Kidney capillary endothelial cell (primary cell): ENCODE measurements around the gene TXNDC15.
"Not testable (repeated sequence)": the region's sequence is repeated elsewhere in the genome, so short reads cannot be mapped to it uniquely, and the experiment has no call there.

Experiments used
- DNase-seq: peaks from one replicate; pipeline ENCODE4 v3.0.0-alpha.2; 2018; ENCODE audit warnings: low spot score

TXNDC15 gene

DNA sequence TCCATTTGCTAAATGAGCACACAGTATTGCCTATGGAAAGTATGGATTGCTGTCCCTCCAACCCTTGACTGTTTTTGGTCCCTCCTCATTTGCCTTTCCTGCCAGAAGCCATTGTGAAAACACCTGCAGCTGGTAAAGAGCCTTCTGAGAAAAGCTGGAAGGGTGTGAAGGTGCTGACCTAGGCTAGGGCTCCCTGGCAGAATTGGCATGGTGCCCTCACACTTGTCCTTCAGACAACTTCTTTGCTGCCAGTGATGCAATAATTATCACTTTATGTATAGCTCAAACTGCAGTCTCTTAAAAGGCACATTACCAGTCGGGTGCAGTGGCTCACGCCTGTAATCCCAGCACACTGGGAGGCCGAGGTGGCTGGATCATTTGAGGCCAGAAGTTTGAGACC lies 4.2 kb downstream of the TXNDC15 start:
- no peak for DNase-seq

DNA sequence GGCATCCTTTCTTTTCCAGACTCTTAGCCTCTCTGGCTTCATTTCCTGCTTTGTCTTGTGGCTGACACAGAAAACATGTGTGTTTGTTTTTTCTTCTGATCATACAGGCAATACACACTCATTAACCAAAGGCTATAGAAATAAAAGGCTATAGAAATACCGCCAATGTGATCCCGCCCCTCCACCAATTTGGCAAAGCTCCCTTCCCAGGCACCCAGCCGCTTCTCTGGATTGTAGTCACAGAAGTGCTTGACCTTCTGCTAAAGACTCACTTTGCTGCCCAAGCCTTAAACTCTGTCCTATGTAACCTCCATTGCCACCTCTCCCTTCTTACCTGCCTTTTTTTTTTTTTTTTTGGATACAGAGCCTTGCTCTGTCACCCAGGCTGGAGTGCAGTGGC lies 5.3 kb downstream of the TXNDC15 start:
- DNase-seq: no peak

DNA sequence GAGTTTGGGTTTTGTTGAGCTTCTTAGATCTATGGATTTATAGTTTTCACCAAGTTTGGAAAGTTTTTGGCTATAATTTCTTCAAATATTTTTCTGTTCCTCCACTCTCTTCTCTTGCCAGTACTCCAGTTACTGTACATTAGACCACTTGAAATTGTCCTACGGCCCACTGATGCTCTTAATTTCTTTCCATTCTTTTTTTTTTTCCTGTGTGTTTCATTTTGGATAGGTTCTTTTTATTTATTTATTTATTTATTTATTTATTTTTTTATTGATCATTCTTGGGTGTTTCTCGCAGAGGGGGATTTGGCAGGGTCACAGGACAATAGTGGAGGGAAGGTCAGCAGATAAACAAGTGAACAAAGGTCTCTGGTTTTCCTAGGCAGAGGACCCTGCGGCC lies 6.8 kb downstream of the TXNDC15 start:
- DNase-seq: not testable (repeated sequence)

DNA sequence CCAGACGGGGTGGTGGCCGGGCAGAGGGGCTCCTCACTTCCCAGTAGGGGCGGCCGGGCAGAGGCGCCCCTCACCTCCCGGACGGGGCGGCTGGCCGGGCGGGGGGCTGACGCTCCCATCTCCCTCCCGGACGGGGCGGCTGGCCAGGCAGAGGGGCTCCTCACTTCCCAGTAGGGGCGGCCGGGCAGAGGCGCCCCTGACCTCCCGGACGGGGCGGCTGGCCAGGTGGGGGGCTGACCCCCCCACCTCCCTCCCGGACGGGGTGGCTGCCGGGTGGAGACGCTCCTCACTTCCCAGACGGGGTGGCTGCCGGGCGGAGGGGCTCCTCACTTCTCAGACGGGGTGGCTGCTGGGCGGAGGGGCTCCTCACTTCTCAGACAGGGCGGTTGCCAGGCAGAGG lies 7.5 kb downstream of the TXNDC15 start:
- not testable (repeated sequence) for DNase-seq

DNA sequence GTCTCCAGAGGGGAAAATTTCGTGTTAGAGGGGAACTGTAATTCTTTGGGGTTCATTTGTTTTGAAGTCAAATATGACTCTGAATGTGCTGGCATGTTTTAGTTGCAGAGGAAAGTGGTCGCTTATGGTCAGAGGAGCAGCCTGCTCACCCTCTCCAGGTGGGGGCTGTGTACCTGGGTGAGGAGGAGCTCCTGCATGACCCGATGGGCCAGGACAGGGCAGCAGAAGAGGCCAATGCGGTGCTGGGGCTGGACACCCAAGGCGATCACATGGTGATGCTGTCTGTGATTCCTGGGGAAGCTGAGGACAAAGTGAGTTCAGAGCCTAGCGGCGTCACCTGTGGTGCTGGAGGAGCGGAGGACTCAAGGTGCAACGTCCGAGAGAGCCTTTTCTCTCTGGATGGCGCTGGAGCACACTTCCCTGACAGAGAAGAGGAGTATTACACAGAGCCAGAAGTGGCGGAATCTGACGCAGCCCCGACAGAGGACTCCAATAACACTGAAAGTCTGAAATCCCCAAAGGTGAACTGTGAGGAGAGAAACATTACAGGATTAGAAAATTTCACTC lies 13.5 kb downstream of the TXNDC15 start:
- DNase-seq: no peak

DNA sequence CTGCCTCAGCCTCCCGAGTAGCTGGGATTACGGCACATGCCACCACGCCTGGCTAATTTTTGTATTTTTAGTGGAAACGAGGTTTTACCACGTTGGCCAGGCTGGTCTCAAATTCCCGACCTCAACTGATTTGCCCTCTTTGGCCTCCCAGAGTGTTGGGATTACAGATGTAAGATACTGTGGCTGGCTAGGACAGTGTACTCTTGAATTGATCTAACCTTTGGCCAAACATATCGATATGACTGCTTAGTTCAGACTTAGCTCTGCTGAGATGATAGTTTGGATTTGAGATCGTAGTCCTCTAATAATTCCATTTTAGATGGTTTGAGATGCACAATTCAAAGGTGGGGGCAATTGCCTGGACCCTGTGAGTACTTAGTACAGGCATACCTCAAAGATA lies 15.2 kb downstream of the TXNDC15 start:
- no peak for DNase-seq

DNA sequence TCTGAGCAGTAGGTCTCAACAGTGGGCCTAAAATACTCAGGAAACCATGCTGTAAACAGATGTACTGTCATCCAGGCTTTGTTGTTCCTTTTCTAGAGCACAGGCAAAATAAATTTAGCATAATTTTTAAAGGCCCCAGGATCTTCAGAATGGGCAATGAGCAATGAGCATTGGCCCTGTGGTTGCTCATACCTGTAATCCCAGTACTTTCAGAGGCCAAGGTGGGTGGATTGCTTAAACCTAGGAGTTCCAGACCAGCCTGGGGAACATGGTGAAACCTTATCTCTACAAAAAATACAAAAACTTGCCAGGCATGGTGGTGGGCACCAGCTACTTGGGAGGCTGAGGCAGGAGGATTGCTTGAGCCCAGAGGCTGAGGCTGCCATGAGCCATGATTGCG lies 17.3 kb downstream of the TXNDC15 start:
- no peak for DNase-seq

DNA sequence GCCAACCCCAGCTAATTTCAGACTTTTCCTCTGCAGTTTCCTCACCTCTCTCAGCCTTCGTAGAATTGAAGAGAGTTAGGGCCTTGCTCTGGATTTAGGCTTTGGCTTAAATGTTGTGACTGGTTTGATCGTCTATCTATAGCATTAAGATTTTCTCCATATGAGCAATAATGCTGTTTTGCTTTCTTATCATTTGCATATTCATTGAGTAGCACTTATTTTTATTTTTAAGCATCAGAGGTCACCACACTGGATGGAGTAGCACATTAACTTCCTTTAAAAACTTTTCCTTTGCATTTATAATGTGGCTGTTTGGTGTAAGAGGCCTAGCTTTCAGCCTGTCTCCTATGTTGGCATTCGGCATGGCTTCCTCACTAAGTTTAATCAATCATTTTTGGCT lies 18.1 kb downstream of the TXNDC15 start:
- DNase-seq: no peak

DNA sequence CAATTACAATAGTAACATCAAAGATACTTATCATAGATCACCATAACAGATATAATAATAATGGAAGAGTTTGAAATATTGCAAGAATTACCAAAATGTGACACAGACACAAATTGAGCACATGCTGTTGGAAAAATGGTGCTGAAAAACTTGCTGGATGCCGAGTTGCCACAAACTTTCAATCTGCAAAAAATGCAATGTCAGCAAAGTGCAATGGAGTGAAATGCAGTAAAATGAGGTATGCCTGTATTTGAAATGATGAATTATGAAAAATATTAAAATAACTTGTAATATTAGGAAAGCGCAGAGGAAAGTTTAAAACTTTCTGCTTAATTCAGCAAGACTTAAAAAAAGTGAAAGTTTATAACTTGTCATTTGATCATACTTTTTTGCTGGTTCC lies 18.8 kb downstream of the TXNDC15 start:
- DNase-seq: no peak

DNA sequence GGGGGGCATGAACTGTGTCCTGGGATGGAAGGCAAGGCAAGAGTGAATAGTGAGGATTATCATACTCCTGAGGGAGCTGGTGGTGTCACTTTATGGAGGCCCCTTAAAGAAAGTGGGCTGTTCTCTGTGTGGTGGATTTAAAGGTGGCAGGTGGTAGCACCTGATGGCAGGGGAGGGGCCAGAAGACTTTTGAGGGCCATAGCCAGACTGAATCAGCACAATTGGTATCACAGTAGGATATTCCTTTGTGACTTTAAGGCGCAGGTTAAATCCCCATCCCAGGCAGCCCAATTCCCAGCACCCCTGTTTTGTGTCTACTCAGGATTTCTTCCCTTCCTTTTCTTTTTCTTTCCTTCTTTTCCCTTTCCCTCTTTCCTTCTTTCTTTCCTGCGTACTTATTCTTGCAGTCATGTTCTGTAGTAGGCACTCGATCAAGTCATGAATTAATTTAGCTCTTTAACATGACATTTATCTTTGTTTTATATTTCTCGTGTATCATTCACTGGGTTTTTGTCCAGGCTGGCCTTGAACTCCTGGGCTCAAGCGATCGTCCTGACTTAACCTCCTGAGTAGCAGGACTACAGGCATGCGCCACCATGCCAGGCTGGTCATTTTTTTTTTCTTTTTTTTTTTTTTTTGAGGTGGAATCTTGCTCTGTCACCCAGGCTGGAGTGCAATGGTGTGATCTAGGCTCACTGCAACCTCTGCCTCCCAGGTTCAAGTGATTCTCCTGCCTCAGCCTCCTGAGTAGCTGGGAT lies 19.8 kb downstream of the TXNDC15 start:
- DNase-seq: no peak

DNA sequence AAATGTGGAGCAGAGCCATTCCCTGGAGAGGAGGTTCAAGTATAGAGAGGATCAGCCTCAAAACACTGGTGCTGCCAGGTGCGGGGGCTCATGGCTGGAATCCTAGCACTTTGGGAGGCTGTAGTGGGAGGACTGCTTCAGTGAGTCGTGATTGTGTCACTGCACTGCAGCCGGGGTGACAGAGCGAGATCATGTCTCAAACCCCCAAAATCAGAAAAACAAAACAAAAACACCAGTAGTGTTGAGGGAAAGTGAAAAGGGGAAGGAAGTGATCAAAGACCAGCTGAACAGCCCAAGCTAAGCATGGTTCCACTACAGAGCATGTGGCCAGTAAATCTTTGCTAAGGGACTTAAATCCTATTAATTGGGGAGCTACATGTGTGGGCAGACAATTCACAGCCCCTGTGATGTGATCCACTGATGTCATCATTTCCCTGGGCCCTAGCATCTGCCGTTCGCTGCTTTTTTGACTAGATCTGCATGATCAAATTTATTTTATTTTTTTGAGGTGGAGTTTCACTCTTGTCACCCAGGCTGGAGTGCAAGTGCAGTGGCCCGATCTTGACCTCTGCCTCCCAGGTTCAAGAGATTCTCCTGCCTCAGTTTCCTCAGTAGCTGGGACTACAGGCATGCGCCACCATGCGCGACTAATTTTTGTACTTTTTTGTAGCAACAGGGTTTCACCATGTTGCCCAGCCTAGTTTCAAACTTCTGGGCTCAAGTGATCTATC lies 28.1 kb downstream of the TXNDC15 start:
- peak; percentile 2 for DNase-seq

DNA sequence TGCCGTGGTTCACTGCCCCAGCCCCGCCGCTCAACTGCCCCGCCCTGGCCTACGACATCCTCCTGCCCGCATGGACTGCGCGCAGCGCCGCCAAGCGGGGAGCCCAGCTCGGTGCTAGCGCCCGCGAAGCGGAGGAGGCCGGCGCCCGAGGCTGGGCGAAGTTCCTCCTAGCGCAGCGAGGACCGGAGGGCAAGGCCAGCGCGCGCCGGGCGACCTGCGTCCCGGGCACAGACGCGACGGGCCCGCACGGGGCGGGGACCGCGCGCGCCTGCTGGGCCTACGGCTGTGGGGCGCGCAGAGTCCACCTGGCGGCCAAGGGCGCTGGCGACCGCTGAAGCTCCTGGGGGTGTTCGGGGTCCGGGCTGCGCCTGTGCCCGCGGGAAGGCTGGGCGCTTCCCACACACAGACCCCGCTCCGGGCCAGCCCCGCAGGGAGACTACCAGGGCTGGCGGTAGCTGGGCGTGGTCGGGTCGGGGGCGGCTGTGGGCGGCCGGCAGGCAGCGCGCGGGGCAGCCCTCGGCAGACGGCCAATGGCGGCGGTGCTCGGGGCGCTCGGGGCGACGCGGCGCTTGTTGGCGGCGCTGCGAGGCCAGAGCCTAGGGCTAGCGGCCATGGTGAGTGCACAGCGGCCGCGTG lies 30.6 kb downstream of the TXNDC15 start, which contains the start of gene PCBD2:
Gene PCBD2 (plus strand): TSS at position 522 of the 636 bp plus-strand sequence. CDS start 9 bp downstream, at position 531.
- DNase-seq: peak; percentile 88

DNA sequence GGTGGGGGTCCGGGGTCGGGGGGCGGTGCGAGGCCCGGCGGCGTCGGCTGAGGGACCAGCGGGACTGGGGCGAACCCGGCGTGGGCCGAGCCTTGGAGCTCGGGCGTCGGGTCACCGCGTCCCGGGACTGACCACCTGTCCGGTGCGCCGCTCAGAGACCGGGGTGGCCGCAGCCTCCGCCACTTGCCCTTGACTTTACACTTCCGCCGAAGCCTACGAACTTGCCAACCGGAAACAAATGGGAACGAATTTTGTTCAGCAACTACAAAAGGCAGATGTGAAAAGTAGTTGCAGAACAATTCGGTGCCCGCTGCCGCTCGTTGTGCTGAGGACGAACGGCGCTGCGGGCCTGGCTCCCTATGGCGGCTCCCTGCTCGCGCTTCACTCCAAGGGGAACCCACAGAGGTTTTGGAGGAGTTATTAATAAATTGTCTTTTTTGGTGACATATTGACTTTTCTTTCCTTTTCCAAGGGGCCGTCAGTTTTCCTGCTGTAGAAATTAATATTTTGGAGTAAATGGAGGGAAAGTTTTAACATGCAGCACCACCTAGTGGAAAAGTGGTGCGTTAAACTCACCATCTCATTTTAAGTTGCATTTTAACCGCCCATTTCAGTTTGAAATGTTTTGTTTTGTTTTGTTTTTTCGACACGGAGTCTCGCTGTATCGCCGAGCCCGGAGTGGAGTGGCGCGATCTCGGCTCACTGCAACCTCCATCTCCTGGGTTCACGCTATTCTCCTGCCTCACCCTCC lies 31.2 kb downstream of the TXNDC15 start:
- peak; percentile 75 for DNase-seq

DNA sequence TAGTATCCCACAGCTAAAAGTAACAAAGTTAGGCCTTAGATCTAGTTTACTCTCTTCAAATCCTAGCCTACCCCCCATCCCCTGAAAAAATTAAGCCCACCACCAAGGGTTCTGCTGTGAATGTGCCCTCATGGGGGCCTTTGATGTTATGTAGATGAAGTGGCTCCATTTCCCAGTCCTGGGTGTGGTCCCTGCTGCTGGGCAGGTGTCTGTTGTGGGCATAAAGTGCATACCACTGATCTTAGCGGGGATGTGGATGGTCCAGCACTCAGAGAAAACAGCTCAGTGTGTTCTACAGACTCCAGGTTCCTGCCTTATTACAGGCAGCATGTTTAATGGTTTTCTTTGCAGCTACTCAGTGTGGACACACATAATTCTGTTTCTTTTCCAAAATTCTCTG lies 32.6 kb downstream of the TXNDC15 start:
- no peak for DNase-seq

DNA sequence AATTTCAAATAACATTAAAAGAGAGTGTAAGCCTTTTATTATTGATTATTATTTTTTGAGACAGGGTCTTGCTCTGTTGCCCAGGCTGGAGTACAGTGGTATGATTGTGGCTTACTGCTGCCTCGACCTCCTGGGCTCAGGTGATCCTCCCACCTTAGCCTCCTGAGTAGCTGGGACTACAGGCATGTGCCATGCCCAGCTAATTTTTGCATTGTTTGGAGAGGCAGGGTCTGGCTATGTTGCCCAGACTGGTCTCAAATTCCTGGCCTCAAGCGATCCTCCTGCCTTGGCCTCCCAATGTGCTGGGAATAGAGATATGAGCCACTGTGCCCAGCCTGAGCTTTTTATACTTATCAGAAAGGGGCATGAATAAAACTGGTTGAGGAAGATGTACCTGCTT lies 36.6 kb downstream of the TXNDC15 start:
- not testable (repeated sequence) for DNase-seq

DNA sequence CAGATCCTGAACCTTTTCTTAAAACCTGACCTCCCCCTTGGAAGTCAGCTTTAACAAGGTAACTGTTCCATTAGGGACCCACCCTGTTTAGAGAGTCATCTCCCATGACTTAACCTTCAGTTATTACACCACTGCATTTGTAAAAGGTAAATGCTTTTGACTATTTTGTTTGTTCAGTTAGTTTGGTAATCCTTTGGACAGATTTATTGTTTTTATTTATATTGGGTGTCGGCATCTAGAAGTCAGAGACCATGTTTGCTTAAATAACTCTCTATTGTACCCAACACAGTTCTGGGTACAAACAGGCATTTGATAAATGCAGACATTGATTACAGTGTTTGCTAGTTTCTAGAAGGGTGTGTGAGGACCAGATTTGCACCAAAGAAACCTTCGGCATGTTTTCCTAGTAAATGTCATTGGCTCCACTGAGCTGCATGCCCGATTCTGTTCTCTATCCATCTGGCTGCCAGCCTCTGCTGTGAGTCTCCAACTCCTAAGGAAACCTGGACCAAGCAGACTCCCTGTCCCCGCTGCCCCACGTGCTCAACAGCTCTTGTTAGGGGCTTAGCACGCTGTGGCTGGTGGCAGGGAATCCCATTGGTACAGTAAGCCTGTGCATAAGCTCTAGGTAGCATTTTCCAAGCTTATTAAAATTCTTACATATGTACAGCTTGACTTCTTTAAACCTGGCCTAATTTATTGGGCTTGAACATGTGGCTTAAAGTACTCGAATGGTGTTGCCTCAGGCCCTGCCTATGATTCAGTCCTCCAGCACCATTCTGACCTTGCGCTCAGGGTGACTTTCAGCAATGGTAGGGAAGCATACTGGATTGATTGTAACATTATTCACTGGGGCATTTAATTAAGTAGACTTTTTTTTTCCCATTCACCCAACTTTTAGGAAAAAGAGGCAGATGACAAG lies 37.4 kb downstream of the TXNDC15 start:
- DNase-seq: no peak

DNA sequence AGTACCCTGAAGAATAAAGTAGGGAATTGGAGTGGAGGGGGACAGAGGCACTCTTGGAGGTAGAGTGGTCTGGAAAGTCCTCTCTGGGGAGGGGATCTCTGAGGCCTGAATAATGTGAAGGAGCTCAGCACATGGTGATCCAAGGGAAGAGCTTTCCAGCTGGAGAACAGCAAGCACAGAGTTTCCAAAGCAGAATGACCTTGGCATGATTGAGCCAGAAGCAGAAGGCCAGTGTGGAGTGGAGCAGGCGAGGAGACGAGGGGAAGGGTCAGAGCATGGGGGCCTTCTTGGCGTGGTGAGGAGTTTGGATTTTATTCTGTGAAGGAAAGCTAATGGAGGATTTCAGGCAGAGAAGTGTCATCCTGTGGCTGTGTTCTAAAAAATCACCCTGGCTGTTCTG lies 39.1 kb downstream of the TXNDC15 start:
- no peak for DNase-seq

DNA sequence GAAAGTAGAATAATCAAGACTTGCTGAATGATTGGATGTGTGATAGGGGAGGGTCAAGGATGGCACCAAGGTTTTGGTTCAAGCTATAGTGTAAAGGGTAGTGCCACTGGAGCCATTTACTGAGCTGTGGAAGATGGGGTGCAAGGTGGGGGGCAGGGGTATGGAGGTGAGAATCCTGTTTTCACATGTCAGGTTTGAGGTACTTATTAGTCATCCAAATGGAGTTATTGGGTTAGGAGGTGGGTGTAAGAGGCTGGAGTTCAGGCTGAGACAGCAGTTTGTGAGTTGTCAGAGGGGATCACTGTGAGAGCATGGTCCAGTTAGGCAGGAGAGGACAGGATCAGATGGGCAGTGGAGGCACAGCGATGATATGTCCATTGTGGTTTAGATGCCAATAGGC lies 39.6 kb downstream of the TXNDC15 start:
- no peak for DNase-seq

DNA sequence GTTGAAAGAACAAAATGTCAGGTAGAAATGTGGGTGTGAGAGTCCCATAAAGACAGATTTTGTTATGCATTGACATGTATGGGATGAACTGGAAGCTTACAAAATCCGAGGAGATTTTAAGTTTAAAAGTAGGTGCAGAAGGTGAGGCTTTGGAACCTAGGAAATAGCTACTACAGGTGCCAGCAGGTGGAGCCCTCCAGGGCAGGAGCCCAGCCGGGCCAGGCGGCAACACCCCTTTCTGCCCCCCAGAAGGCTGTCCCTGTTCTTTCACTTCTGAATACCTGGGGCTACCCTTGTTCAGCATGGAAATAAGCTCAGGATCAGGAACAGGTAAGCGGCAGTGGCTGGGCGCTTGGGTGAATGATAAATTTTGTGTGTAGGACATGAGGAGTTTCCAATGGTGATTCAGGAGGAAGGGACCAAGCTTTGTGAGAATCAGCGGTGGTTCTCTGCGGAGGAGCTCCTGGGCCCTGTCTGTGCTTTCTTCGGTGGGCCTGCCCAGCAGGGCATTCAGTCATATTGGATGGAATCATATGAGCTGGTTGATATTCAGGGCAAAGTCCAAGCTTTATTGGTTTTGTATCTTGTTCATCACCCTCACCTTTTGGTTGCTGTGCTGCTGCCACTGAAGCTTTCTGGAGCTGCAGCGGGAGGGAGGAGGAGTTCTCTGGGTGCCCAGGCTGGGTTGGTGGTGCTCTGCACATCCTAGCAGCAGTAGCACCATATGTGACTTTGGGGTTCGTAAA lies 43.1 kb downstream of the TXNDC15 start:
- DNase-seq: no peak

DNA sequence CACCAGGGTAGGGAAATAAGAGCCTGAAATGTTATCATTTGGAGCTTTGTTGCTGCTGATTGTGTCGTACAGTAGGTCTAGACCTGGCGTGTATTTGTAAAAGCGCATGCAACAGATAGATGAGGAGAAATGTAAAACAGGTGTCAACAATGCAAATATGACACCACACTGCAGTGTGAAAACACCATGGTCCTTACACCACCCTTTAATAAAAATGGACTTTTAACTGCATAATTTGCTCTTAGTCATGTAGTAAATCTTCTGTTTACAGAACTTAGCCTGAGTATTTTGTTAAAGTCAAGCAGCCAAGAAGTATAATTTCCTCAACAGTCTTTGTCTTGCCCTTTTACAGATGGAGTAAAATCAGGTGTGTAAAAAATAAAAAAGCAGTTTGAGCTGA lies 44.7 kb downstream of the TXNDC15 start:
- no peak for DNase-seq
